Cortex of kidney (tissue), 1 donor: ENCODE measurements around the gene CLDN10.
"Not testable (repeated sequence)": the region's sequence is repeated elsewhere in the genome, so short reads cannot be mapped to it uniquely, and the experiment has no call there.

Experiments used
- DNase-seq: peaks from one replicate; lab custom pipeline; 2025; lab: John Stamatoyannopoulos, UW

CLDN10 gene

DNA sequence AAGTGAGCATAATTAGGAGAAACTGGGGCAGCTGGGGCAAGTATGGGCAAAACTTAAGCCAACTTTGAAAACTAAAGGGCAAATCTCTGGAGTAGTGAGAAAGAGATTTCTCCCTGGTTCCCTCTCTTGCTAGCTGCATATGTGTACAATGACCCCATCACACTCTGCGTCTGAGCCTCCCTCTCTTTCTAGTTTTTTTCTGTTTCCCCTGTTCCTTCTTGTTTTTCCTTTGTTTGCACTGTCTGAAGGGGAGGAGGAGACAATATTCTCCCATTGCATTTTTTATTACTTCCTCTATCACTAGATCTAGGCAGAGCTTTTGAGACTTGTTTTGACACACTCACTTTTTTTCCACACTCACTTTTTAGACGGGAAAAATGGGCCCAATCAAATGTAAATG, 11.2 kb upstream of the CLDN10 start:
- DNase-seq, result no peak

- DNase-seq, result no peak
Measured at GRCh38 chr13:95541911-95542474, 10.5 kb upstream of the CLDN10 start.

DNA sequence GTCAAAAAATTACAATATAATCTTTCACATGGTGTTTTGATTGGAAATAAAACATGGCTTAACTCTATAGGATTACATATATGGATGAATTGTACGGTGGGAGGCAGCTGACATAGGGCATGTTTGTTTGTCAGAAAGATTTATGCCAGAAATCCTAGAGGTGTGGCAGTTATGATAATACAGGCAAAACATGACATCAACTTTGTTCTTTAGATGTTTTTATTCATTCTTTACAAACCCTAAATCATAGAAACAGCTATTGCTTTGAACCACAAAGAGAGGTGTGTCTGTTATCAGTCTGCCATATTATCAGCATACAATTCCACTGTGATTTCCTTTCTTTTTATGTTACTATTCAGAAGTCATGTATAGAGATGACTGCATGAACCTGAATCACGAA, 8.2 kb upstream of the CLDN10 start:
- no peak for DNase-seq

- no peak for DNase-seq
Measured at GRCh38 chr13:95546919-95547318, 5.6 kb upstream of the CLDN10 start.

DNA sequence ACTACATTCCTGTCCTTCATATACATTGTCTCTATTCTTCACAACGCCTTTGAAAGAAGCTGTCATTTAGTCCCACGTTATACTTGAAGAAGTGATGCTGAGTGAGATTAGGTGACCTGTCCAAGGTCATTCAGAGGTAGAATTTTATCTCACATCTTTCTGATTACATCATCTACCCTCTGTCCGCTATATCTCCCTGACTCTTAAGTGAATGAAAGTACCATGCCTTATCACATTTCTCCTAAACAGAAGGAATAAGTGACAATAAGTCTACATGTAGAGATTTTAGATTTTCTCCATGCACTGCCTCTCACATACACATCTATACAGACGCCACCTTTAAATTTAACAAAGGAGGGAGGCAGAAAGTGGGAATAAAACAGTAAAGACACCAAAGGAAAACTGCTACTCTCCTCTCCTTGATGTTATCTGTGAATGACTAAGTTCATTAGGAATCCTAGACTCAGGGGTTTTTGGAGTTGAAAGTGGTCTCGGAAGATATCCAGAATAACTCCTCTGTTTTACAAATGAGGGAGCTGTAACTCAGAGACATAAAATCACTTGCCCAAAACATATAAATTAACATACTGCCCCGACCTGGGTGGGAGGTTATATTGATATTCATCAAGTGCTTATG, 4.9 kb upstream of the CLDN10 start:
- no peak for DNase-seq

DNA sequence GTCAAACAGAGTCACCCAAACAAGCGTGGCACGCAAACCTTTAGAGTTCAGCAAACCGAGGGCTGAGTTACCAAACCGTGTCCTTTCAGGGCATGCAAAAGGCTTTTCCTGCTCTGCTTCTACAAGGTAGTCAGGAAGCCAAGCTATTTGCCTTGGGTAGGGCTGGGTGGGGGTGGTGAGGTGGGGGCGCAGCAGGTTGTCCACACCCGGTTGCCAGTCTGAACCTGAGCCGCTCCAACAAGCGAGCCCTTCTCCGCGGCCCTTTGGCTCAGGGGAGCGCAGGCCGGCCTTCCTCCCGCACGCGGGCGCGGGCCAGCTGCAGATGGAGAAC, 347 bp upstream of the CLDN10 start:
- DNase-seq, result no peak

- no peak for DNase-seq
Measured at GRCh38 chr13:95553581-95554385, 1.3 kb downstream of the CLDN10 start.

- no peak for DNase-seq
Measured at GRCh38 chr13:95557013-95557412, 4.5 kb downstream of the CLDN10 start.

DNA sequence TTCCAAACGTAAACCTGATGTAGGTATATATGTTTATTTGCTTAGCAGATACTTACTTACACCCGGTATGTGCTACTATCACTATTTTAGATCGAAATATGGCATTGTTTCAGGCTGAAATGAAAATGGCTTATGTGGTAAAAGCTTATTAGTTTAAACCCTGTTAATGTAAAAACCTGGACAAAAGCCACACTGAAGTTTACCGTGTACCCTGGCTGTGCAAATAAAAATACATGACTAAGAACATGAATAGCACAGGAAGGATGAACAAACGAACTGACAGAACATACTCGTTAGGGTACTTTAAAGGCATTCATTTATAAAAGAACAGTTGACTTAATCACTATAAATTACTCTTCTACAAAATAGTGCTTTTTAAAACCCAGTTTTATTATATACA, 6.6 kb downstream of the CLDN10 start:
- no peak for DNase-seq

DNA sequence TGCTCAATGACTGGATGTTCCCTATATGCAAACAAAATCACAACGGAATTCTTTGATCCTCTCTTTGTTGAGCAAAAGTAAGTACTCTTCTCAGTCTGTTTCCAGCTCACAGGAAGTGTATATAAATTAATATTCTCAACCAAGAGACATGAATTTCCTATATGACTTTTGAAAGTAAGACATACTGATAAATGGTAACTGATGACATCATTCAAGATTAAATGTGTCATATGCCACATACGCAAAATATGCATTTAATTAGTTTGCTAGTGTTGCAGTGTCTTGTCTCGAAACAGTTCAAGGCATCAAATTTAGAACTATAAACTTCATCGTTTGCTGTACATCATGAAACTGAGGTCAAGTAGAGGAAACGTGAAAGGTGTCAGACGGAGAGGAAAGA, 7.9 kb downstream of the CLDN10 start:
- DNase-seq, result no peak

DNA sequence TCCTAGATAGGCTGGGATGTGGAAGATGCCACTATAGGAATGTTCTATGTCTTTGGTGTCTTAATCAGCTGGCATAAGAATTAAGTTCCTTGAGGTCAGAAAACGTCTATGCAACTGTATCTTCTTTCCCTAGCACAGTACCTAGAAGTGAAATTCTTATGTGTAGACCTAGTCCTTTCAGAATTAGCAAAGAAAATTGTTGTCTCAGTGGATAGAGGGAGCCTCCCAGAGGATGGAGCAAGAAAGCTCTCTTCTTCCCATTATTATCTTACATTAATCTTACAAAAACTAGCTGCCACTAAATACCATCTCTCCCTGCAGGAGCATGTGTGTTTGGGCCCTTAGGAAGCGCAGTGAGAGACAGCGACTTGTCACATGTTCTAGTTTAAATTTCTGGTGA, 11.6 kb downstream of the CLDN10 start:
- no peak for DNase-seq

DNA sequence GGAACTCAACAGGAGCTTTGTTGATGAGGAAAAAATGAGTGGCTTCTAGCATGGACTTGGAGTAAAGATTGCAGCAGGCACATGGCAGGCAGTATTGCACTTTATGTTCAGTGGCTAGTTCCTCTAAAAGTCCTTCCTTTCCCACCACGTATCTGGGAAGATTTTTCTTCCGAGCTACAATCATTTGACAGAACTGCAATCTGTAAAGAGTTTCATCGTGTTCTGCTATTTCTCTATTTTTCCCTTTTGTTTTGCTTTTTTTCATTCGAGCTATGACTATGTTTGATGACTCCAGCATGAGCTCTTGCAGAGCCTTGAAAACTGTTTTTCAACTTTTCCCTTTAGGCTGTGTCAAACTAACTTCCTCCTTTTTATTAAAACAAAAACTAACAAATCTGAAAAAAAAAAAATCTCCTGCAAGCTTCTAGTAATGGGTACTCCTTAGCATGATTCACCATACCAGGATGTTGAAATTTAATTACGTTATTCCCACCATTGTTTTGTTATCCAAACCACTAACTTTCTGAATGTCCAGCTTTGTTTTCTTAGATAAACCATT, 12.3 kb downstream of the CLDN10 start:
- DNase-seq, result no peak

- not testable (repeated sequence) for DNase-seq
Measured at GRCh38 chr13:95565758-95566157, 13.2 kb downstream of the CLDN10 start.

GRCh38 chr13:95568131-95568530, 15.6 kb downstream of the CLDN10 start:
- no peak for DNase-seq

GRCh38 chr13:95570016-95570415, 17.5 kb downstream of the CLDN10 start:
- no peak for DNase-seq

GRCh38 chr13:95571941-95572340, 19.4 kb downstream of the CLDN10 start:
- DNase-seq, result no peak

DNA sequence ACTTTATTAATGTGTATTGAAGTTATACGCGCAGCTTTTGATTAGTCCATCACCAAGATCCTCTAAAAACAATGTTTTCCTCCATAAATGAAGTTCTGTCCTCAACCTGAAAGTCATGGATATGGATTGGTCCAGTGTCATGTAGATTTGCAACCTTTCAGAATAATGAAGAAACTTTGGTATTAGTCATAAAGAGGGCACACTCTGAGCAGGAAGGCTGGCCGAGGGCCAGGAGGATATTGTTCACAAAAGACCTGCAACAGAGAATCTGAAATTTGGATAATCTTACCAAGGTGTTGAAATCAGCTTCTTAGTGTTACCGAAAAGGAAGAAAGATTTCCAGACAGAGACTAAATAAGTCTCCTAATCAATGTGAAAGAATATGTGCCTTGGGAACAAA, 20.7 kb downstream of the CLDN10 start:
- DNase-seq, result no peak

GRCh38 chr13:95579303-95579702, 26.8 kb downstream of the CLDN10 start:
- no peak for DNase-seq

GRCh38 chr13:95585867-95586266, 33.3 kb downstream of the CLDN10 start:
- no peak for DNase-seq

DNA sequence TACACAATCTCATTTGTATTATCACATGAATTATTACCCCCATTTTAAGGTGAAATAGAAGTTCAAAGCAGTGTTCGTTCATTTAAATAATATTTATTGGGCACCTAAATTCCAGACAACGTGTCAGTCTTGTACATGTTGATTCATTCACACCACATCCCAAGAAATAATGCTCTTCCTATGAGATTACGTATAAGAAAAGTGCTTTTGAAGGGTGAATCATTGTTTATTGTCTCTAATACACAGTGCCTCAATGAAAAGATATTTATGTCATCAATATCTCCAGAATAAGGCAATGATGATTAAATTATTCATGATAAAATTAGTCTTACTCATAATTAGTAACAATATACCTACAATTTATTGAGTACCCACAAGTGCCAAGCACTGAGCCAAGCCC, 35.6 kb downstream of the CLDN10 start:
- no peak for DNase-seq

GRCh38 chr13:95588721-95589120, 36.2 kb downstream of the CLDN10 start:
- DNase-seq, result no peak

GRCh38 chr13:95593462-95593861, 40.9 kb downstream of the CLDN10 start:
- no peak for DNase-seq

GRCh38 chr13:95596701-95597100, 44.2 kb downstream of the CLDN10 start:
- no peak for DNase-seq
